Activated CD4-positive, alpha-beta T cell treated with anti-CD3 and anti-CD28 coated beads, Interleukin-2, Interleukin-4, amounts not matched to agents 100 ng/mL and 50 ng/mL, durations not matched to agents 16 hours and 8 hours (primary cell): ENCODE results near the gene SLC13A3.

Experiments
- DNase-seq: peaks from one replicate; pipeline ENCODE4 v3.0.0-alpha.2; 2020; ENCODE audit warnings: low spot score

The SLC13A3 gene

GRCh38 chr20:46649965-46650542 is 1.2 kb downstream of the SLC13A3 start:
- no peak for DNase-seq

DNA sequence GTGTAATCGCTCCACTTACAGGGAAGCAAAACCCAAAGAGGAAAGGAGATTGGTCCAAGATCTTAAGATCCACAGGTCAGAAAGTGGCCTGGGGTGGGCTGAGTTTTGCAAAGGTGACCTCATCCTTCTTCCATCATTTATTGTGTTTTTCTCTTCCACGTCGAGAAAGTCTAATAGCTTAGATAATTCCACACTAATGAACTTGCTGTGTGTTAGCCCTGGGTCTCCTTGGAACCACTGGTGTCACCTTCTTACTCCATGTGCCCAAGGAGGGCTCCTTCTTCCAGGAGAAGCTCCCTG is 1.7 kb downstream of the SLC13A3 start:
- DNase-seq: no peak

GRCh38 chr20:46648903-46649649 is 2.2 kb downstream of the SLC13A3 start:
- DNase-seq: no peak

DNA sequence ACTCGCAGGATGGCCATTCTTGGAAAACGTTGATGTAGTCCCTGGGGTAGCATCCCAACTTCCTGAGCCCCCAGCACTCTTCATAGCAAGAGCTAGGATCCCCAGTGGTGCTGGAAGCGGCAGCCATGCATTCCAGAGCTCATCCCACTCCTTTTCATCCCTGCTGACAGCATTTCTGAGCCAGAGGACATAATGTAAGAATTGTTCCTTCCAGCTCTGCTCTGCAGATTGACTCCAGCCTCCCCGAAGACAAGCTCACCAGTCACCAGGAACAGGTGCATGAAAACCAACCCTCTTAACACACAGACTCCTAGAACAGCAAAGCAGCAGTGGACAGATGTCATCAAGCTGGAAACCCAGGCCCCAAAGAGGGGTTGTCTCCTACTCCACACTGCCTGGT is 3.8 kb downstream of the SLC13A3 start:
- no peak for DNase-seq

DNA sequence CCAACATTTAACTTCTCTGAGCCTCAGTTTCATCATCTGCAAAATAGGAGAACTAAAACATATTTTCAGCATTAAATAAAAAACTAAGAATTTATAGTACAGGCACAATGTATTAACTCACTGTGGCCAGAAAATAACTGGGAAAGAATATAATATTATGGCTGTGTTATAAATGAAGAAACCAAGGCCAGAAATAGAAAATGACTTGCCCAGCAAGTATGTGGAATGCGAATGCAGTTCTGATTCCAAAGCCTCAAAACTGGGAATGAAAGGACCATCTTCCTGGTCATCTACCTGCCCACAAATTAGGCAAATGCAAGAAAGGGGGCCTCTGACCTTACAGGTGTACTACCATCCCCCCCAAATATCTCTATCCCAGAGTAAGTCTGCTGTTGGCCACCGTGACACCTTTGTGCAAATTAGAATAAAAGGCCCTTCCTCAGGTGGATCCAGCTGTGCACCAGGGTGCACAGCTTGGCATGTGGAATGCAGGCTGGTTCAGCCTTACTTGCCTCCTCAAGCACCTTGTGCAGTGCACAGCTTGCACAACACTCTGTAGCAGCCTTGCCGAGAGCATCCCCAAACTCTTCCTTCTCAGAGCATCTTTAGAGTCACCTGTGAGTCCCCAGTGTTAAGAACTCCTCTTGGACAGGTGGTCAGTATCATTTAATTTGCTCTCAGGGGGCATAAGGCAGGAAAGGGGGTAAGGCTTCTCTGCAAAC is 4.4 kb downstream of the SLC13A3 start:
- DNase-seq: no peak

GRCh38 chr20:46646122-46646521 is 5.1 kb downstream of the SLC13A3 start:
- no peak for DNase-seq

- DNase-seq: no peak
Measured at GRCh38 chr20:46644733-46645132, 6.5 kb downstream of the SLC13A3 start.

DNA sequence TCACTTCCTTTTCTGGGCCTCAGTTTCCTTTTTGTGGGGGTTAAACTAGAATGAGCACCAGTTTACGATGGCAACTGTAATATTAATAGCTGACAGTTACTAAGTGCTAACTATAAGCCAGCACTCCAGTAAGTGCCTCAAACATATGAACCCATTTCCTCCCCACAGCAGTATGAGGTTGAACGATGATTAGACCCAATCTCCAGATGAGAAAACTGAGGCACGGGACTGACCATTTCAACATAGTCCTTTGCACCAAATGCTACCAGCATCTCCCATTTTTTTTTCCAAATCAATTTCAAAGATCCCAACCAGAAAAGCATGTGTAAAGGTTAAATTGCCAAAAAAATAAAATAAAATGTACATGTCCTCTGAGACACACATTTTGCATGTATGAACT is 7.1 kb downstream of the SLC13A3 start:
- DNase-seq: no peak

- no peak for DNase-seq
Measured at GRCh38 chr20:46642969-46643343, 8.3 kb downstream of the SLC13A3 start.

- DNase-seq: no peak
Measured at GRCh38 chr20:46642265-46642968, 8.8 kb downstream of the SLC13A3 start.

- DNase-seq: no peak
Measured at GRCh38 chr20:46641424-46641823, 9.8 kb downstream of the SLC13A3 start.

GRCh38 chr20:46640536-46641311 is 10.5 kb downstream of the SLC13A3 start:
- DNase-seq: no peak

DNA sequence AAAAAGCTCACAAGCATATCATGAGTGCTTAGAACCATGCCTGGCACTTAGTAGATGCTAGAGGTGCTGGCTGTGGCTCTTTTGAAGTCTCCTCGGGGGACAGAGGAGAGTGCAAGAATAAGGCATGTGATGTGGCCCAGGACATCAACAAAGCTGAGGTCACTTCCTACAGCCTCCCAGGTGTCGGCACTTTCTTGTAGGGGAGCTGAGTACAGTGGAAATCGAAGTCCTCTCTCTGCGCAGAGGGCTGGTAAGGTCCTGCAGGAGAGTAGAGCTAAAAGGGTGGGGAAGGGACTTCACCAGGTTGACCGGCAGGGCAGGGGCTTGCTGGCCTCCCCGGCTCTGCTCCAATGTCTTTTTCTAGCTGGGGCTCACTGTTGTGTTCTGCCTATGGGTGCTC is 11.2 kb downstream of the SLC13A3 start:
- DNase-seq: no peak

DNA sequence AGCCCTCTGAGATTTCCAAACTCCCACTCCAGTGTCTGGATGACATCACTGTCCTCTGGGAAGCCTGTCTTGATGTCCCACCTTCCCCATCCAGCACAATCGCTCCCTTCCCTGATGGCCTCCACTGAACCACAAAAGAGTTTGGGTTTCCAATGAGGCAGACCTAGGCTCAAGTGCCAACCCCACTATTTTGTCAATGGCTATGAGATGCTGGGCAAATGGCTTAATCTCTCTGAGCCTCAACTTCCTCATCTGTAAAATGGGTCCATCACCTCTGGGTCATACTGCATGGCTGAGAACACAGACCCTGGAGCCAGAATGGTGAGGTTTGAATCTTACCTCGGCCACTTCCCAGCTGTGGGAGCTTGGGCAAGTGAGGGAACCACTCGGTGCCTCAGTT is 11.7 kb downstream of the SLC13A3 start:
- DNase-seq: no peak

DNA sequence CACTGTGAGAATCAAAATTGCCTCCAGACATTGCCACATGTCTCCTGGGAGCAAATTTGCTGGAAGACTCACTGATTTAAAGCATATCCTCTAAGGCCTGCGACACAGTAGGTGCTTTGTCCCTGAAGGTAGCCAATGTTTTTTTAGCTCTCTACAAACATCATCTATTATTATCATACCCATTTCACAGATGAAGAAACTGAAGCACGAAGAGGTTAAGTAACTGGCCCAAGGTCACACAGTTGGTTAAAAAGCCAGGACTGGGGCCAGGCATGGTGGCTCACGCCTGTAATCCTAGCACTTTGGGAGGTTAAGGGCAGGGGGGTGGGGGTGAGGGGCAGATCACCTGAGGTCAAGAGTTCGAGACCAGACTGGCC is 12.4 kb downstream of the SLC13A3 start:
- no peak for DNase-seq

GRCh38 chr20:46638134-46638897 is 12.9 kb downstream of the SLC13A3 start:
- no peak for DNase-seq

- no peak for DNase-seq
Measured at GRCh38 chr20:46637427-46638133, 13.7 kb downstream of the SLC13A3 start.

GRCh38 chr20:46637020-46637419 is 14.2 kb downstream of the SLC13A3 start:
- DNase-seq: no peak

GRCh38 chr20:46636514-46636913 is 14.7 kb downstream of the SLC13A3 start:
- DNase-seq: no peak

- DNase-seq: no peak
Measured at GRCh38 chr20:46635514-46636136, 15.6 kb downstream of the SLC13A3 start.
